ENCODE data around the gene METRN.

- TF ChIP-seq EZH2phosphoT487 (IDR thresholded peaks at IDR 0.05; ENCODE audit: insufficient read depth, low read depth) (no peak), EZH2 (IDR thresholded peaks at IDR 0.05; ENCODE audit: insufficient read depth, poor library complexity, severe bottlenecking) (no peak)
Observed at GRCh38 chr16:674214-674881, 40.6 kb upstream of the METRN start.
